ENCODE data around the gene GIPC1. TPM values are rescaled to one million over a fixed set of nuclear protein-coding genes. Genes with fewer than 3 reads are reported as not detected.

Gene GIPC1
- total and polyA plus RNA-seq, 9 of the 15 experiments (the other 6 are each of a cell fraction or from before 2014, with no cell fraction given), result 0.49 to 54.7 (median 24.8) TPM

DNA sequence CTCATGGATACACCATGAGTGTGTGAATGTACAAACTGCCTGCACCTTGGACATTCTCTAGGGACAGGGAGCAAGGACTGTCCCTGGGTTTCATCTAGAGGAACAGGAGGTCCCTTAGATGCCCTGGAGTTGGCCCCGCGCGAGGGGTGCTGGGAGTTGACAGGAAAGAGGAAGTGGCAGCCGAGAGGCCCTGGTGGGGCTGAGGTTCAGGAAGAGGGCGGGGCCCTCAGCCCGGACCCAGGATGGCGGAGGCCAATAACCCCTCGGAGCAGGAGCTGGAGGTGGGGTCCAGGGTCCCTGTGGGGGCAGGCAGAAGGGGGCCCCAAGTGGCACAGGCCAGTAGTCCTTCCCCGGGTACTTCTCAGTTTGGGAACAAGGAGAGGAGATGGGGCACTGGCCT is 55.9 kb downstream of the GIPC1 start (continued):
- TF ChIP-seq, protein P1, sequence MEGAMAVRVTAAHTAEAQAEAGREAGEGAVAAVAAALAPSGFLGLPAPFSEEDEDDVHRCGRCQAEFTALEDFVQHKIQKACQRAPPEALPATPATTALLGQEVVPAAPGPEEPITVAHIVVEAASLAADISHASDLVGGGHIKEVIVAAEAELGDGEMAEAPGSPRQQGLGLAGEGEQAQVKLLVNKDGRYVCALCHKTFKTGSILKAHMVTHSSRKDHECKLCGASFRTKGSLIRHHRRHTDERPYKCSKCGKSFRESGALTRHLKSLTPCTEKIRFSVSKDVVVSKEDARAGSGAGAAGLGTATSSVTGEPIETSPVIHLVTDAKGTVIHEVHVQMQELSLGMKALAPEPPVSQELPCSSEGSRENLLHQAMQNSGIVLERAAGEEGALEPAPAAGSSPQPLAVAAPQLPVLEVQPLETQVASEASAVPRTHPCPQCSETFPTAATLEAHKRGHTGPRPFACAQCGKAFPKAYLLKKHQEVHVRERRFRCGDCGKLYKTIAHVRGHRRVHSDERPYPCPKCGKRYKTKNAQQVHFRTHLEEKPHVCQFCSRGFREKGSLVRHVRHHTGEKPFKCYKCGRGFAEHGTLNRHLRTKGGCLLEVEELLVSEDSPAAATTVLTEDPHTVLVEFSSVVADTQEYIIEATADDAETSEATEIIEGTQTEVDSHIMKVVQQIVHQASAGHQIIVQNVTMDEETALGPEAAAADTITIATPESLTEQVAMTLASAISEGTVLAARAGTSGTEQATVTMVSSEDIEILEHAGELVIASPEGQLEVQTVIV (CRISPR knock-in tag; IDR thresholded peaks at IDR 0.05; ENCODE audit: borderline replicate concordance), result no peak
- TF ChIP-seq SP2 (IDR thresholded peaks at IDR 0.05; ENCODE audit: extremely low read depth, low read depth, low read length, poor library complexity, severe bottlenecking) (no peak), SAFB2 (IDR thresholded peaks at IDR 0.05; ENCODE audit: borderline replicate concordance, low read depth, low read length, severe bottlenecking) (no peak), BDP1 (IDR thresholded peaks at IDR 0.05; ENCODE audit: insufficient read depth, insufficient read length) (no peak), ZNF146 (CRISPR knock-in tag; IDR thresholded peaks at IDR 0.05; ENCODE audit: unreplicated experiment) (no peak), SRSF1 (IDR thresholded peaks at IDR 0.05; ENCODE audit: low read depth, low read length) (no peak), RFX7 (CRISPR knock-in tag; IDR thresholded peaks at IDR 0.05) (no peak), CAMTA2 (CRISPR knock-in tag; conservative IDR thresholded peaks at IDR 0.05) (no peak), ZNF77 (CRISPR knock-in tag; IDR thresholded peaks at IDR 0.05) (no peak), NFIC (IDR thresholded peaks at IDR 0.05) (no peak), ARHGAP35 (IDR thresholded peaks at IDR 0.05; ENCODE audit: partially characterized antibody) (no peak), FOXJ2 (tag; IDR thresholded peaks at IDR 0.05) (no peak), RBM22 (IDR thresholded peaks at IDR 0.05; ENCODE audit: low read depth, low read length, poor library complexity, severe bottlenecking) (no peak), STAG1 (CRISPR knock-in tag; IDR thresholded peaks at IDR 0.05; ENCODE audit: borderline replicate concordance) (no peak)
- TF ChIP-seq, protein P2, sequence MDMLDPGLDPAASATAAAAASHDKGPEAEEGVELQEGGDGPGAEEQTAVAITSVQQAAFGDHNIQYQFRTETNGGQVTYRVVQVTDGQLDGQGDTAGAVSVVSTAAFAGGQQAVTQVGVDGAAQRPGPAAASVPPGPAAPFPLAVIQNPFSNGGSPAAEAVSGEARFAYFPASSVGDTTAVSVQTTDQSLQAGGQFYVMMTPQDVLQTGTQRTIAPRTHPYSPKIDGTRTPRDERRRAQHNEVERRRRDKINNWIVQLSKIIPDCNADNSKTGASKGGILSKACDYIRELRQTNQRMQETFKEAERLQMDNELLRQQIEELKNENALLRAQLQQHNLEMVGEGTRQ (CRISPR knock-in tag; IDR thresholded peaks at IDR 0.05), result no peak
- TF ChIP-seq, protein P3, sequence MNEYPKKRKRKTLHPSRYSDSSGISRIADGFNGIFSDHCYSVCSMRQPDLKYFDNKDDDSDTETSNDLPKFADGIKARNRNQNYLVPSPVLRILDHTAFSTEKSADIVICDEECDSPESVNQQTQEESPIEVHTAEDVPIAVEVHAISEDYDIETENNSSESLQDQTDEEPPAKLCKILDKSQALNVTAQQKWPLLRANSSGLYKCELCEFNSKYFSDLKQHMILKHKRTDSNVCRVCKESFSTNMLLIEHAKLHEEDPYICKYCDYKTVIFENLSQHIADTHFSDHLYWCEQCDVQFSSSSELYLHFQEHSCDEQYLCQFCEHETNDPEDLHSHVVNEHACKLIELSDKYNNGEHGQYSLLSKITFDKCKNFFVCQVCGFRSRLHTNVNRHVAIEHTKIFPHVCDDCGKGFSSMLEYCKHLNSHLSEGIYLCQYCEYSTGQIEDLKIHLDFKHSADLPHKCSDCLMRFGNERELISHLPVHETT (CRISPR knock-in tag; conservative IDR thresholded peaks at IDR 0.05 in 1 of 2, IDR thresholded peaks at IDR 0.05 in 1 of 2), result peak in 1 of 2 experiments; percentile 81; a peak in 1 of 4 replicates
- TF ChIP-seq, protein P4, sequence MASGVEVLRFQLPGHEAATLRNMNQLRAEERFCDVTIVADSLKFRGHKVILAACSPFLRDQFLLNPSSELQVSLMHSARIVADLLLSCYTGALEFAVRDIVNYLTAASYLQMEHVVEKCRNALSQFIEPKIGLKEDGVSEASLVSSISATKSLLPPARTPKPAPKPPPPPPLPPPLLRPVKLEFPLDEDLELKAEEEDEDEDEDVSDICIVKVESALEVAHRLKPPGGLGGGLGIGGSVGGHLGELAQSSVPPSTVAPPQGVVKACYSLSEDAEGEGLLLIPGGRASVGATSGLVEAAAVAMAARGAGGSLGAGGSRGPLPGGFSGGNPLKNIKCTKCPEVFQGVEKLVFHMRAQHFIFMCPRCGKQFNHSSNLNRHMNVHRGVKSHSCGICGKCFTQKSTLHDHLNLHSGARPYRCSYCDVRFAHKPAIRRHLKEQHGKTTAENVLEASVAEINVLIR (CRISPR knock-in tag; IDR thresholded peaks at IDR 0.05), result no peak
- TF ChIP-seq, protein P5, sequence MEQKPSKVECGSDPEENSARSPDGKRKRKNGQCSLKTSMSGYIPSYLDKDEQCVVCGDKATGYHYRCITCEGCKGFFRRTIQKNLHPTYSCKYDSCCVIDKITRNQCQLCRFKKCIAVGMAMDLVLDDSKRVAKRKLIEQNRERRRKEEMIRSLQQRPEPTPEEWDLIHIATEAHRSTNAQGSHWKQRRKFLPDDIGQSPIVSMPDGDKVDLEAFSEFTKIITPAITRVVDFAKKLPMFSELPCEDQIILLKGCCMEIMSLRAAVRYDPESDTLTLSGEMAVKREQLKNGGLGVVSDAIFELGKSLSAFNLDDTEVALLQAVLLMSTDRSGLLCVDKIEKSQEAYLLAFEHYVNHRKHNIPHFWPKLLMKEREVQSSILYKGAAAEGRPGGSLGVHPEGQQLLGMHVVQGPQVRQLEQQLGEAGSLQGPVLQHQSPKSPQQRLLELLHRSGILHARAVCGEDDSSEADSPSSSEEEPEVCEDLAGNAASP (IDR thresholded peaks at IDR 0.05), result no peak
- TF ChIP-seq, protein P6, sequence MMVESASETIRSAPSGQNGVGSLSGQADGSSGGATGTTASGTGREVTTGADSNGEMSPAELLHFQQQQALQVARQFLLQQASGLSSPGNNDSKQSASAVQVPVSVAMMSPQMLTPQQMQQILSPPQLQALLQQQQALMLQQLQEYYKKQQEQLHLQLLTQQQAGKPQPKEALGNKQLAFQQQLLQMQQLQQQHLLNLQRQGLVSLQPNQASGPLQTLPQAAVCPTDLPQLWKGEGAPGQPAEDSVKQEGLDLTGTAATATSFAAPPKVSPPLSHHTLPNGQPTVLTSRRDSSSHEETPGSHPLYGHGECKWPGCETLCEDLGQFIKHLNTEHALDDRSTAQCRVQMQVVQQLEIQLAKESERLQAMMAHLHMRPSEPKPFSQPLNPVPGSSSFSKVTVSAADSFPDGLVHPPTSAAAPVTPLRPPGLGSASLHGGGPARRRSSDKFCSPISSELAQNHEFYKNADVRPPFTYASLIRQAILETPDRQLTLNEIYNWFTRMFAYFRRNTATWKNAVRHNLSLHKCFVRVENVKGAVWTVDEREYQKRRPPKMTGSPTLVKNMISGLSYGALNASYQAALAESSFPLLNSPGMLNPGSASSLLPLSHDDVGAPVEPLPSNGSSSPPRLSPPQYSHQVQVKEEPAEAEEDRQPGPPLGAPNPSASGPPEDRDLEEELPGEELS (CRISPR knock-in tag; IDR thresholded peaks at IDR 0.05; ENCODE audit: borderline replicate concordance), result no peak; the same call in 1 of the 2 replicates

Data from K562 (cell line).